NCI-H748 (cell line): ENCODE data around the gene SLC15A5.

Experiments
- DNase-seq: peaks from one replicate; lab custom pipeline; 2025; ENCODE audit not compliant: unreplicated experiment; lab: John Stamatoyannopoulos, UW

Gene SLC15A5

GRCh38 chr12:16277585-16277984 is at the start of gene SLC15A5:
SLC15A5 (minus strand) TSS chr12:16277685; CDS start chr12:16277685, 0 bp downstream.
- DNase-seq = peak; percentile 3

- peak; percentile 85 for DNase-seq
These were observed 47.9 kb upstream of the SLC15A5 start for GRCh38 chr12:16325426-16325825.

GRCh38 chr12:16324772-16325171 is 47.3 kb upstream of the SLC15A5 start:
- DNase-seq = peak; percentile 92

- no peak for DNase-seq
These were observed 46.8 kb upstream of the SLC15A5 start for GRCh38 chr12:16324272-16324671.

GRCh38 chr12:16323638-16324037 is 46.2 kb upstream of the SLC15A5 start:
- peak; percentile 37 for DNase-seq

GRCh38 chr12:16323010-16323409 is 45.5 kb upstream of the SLC15A5 start:
- peak; percentile 5 for DNase-seq

- no peak for DNase-seq
These were observed 33.4 kb upstream of the SLC15A5 start for GRCh38 chr12:16310934-16311333.

- no peak for DNase-seq
These were observed 30.5 kb upstream of the SLC15A5 start for GRCh38 chr12:16307856-16308475.

- DNase-seq = no peak
These were observed 26.5 kb upstream of the SLC15A5 start for GRCh38 chr12:16303939-16304338.

GRCh38 chr12:16300736-16301135 is 23.3 kb upstream of the SLC15A5 start:
- no peak for DNase-seq

GRCh38 chr12:16300122-16300521 is 22.6 kb upstream of the SLC15A5 start:
- DNase-seq = no peak

GRCh38 chr12:16299403-16299802 is 21.9 kb upstream of the SLC15A5 start:
- DNase-seq = no peak

- no peak for DNase-seq
These were observed 20.0 kb upstream of the SLC15A5 start for GRCh38 chr12:16297521-16297920.

- no peak for DNase-seq
These were observed 17.0 kb upstream of the SLC15A5 start for GRCh38 chr12:16294376-16294956.

- no peak for DNase-seq
These were observed 13.5 kb upstream of the SLC15A5 start for GRCh38 chr12:16291032-16291431.

- DNase-seq = no peak
These were observed 8.1 kb upstream of the SLC15A5 start for GRCh38 chr12:16285586-16285985.

GRCh38 chr12:16282978-16283377 is 5.5 kb upstream of the SLC15A5 start:
- DNase-seq = no peak

- DNase-seq = no peak
These were observed 4.6 kb upstream of the SLC15A5 start for GRCh38 chr12:16282081-16282480.

- DNase-seq = no peak
These were observed 3.7 kb upstream of the SLC15A5 start for GRCh38 chr12:16281157-16281556.

- no peak for DNase-seq
These were observed 5.3 kb downstream of the SLC15A5 start for GRCh38 chr12:16272222-16272621.

- no peak for DNase-seq
These were observed 6.4 kb downstream of the SLC15A5 start for GRCh38 chr12:16271062-16271461.

GRCh38 chr12:16269946-16270345 is 7.5 kb downstream of the SLC15A5 start:
- DNase-seq = no peak

GRCh38 chr12:16266085-16266484 is 11.4 kb downstream of the SLC15A5 start:
- DNase-seq = no peak
